Esophagus squamous epithelium (tissue), 4 donors: ENCODE data around the gene PRUNE2.

Experiments used
- POLR2A ChIP-seq, 4 donors: fragments of 450-650 bp; IDR thresholded peaks; one replicate each; pipeline ENCODE4 v1.6.1; 2017; ENCODE audit warnings: antibody characterized with exemption in 4 of 4, mild to moderate bottlenecking in 4 of 4, moderate library complexity in 3 of 4
- TF ChIP-seq, protein P1 (sequence below), 6 experiments: fragments of 450-650 bp in 4 of 6; fragments of 200-600 bp in 2 of 6; sonication (generic) in 2 of 6; IDR thresholded peaks; one replicate each; pipeline ENCODE4 v1.5.1; 2016 to 2019; ENCODE audit warnings: antibody characterized with exemption in 6 of 6, mild to moderate bottlenecking in 4 of 6, moderate library complexity in 4 of 6

- TF ChIP-seq POLR2A (IDR thresholded peaks at IDR 0.05): no peak
- TF ChIP-seq, protein P1, sequence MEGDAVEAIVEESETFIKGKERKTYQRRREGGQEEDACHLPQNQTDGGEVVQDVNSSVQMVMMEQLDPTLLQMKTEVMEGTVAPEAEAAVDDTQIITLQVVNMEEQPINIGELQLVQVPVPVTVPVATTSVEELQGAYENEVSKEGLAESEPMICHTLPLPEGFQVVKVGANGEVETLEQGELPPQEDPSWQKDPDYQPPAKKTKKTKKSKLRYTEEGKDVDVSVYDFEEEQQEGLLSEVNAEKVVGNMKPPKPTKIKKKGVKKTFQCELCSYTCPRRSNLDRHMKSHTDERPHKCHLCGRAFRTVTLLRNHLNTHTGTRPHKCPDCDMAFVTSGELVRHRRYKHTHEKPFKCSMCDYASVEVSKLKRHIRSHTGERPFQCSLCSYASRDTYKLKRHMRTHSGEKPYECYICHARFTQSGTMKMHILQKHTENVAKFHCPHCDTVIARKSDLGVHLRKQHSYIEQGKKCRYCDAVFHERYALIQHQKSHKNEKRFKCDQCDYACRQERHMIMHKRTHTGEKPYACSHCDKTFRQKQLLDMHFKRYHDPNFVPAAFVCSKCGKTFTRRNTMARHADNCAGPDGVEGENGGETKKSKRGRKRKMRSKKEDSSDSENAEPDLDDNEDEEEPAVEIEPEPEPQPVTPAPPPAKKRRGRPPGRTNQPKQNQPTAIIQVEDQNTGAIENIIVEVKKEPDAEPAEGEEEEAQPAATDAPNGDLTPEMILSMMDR (IDR thresholded peaks at IDR 0.05): no peak
Observed at GRCh38 chr9:76613974-76614373, 291.9 kb downstream of the PRUNE2 start.
